Left renal pelvis (tissue), 4 donors: ENCODE results near the gene GRIN2D. TPM values are rescaled to one million over a fixed set of nuclear protein-coding genes. Genes with fewer than 3 reads are reported as not detected.
A peak's percentile ranks its signal among the peaks of the same experiment; 100 is the strongest.
"Not testable (repeated sequence)": the region's sequence is repeated elsewhere in the genome, so short reads cannot be mapped to it uniquely, and the experiment has no call there.

Experiments used
- DNase-seq, 4 donors: peaks; one replicate each; pipeline ENCODE4 v3.0.0-alpha.2; 2013; ENCODE audit warnings: low read depth in 4 of 4, low spot score in 3 of 4
- polyA plus RNA-seq, 4 donors: library from polyadenylated mRNA; unstranded; fragments of 120-200 nt; gene quantifications; one replicate each; pipeline ENCODE4 v1.2.1, GENCODE V29; 2013; ENCODE audit not compliant: insufficient read length in 4 of 4

The GRIN2D gene
- polyA plus RNA-seq, 4 donors: 0.54 to 2.2 (median 0.67) TPM

DNA sequence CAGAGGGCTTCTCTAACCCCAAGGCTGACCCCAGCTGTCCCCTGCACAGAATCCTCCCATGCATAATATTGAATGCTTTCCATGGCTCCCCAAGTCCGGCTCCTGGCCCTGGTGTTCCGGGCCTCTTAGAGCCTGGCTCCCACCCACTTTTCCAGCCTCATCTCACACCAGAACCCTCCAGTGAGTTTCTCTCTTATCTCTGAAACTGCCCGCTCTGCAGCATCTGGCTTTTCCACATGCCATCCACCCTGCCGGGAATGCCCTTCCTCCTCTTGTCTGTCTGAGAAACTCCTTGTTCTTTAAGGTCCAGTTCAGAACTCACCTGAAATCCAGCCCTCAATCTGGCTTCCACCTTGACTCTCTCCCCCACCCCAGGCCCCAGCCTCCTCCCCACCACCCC, 22.5 kb upstream of the GRIN2D start:
- no peak for DNase-seq

DNA sequence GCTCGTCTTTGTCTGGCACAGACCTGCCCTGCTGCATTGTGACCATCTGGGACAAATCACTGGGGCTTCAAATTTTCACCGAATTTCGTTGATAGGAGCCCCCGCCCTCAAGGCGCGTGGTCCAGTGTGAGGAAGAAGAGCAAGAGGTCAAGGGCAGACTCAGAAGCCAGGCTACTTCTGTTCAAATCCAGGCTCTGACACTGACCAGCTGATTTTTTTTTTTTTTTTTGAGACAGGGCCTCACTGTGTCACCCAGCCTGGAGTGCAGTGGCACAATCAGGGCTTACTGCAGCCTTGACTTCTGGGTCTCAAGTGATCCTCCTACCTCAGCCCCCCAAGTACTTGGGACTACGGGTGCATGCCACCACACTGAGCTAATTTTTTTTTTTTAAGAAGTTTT, 22.1 kb upstream of the GRIN2D start:
- no peak for DNase-seq

DNA sequence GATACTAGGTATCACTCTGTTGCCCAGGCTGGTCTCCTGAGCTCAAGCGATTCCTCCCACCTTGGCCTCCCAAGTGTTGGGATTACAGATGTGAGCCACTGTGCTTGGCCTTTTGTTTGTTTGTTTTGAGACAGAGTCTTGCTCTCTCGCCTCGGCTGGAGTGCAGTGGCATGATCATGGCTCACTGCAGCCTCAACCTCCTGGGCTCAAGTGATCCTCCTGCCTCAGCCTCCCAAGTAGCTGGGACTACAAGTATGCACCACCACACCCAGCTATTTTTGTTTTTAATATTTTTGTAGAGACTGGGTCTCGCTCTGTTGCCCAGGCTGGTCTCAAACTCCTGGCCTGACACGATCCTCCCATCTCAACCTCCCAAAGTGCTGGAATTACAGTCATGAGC, 21.7 kb upstream of the GRIN2D start:
- DNase-seq: not testable (repeated sequence)

DNA sequence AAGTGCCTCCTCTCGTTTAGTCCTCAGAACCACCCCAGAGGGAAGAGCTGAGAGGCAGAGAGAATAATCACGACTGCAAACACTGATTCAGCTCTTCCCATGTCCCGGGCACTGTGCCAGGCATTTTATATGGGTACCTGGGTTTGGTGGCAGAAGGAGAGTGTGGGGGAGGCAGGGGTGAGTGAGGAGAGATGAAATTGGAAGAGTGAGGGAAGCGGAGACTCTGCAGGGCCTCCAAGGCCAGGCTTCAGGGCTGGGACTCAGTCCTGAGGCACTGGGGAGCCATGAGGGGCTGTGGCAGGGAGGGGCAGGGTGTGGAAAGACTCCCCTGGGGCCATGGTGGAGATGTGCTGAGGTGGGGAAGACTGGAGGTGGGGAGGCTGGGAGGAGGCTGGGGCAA, 20.6 kb upstream of the GRIN2D start:
- DNase-seq: no peak

GRCh38 chr19:48373567-48373966, 19.9 kb upstream of the GRIN2D start:
- no peak for DNase-seq

DNA sequence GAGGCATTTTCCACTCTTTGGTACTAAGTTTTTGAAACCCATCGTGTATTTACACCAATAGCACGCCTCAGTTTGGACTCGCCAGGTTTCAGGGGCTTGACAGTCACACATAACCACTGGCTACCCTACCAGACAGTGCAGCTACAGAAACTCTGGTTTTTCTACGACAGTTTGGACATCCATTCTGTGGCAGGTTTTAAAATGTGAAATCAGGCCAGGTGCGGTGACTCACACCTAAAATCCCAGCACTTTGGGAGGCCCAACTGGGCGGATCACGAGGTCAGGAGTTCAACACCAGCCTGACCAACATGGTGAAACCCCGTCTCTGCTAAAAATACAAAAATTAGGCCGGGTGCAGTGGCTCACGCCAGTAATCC, 15.3 kb upstream of the GRIN2D start:
- DNase-seq: no peak

- no peak for DNase-seq
Observed at GRCh38 chr19:48379058-48379457, 14.4 kb upstream of the GRIN2D start.

DNA sequence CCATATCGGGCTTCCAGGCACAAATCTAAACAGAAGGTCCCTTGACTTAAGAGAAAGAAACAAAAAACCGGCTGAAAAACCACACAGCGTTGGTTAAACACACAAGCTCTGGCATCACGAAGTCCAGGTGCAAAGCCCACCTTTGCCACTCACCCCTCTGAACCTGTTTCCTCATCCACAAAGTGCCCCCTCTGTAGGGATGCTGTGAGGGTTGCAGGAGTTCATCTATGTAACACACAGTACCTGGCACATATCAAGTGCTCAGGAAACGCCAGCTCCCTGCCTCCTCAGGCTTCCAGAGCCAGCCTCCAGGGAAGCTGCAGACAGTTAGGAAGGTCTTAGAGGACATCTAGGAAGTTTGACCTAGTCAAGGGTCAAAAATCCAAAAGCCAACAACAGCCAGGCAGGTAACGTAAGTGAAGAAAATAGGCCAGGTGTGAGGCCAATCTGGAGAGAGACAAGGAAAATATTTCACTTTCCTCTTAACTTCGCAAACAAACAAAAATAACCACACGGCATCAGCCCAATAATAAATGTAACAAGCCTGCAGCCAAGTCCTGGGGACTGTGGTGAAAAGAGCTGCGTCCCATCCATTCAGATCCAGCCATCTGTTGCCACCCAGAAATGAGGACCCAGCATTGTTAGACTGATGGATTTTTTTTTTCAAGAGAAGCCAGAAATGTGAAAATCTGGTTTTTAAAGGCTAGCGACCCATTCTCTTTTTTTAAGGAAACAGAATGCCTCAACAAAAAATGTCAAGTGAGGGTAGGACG, 12.1 kb upstream of the GRIN2D start:
- DNase-seq: no peak

DNA sequence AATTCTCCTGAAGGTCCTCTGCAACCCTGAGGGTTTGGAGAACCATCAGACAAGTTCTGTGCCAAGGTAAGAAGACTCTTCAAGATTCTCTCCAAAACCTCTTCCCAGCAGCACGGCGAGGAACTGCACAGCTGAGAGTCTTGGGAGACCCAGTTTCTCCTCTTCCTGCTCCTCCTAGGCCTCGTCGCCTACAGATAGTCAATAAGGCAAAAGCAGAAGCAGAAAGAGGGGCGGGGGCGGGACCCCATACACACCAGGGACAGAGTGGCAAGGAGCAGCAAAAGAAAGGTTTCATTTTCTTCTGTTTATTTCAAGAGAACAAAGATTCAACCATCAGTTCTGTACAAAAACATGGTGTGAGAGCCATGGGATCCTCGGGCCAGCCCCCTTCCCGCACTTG, 11.2 kb upstream of the GRIN2D start:
- DNase-seq: no peak

- no peak for DNase-seq
Observed at GRCh38 chr19:48385461-48386087, 7.9 kb upstream of the GRIN2D start.

DNA sequence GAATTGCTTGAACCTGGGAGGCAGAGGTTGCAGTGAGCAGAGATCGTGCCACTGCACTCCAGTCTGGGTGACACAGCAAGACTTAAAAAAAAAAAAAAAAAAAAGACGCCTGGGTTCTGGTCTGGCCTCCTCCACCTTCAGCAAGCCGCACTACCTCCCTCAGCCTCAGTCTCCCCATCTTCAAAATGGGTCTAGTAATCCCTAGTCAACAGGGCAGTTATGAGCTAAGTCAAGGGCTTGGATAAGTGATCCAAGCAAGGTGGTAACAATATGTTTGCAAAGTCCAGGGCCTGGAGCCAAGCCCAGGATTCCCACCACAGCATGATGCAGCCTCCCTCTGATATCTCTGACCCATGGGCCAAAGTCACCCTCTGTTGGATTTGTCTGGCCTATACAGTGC, 6.5 kb upstream of the GRIN2D start:
- DNase-seq: no peak

GRCh38 chr19:48390188-48391099, 3.0 kb upstream of the GRIN2D start:
- DNase-seq: no peak

DNA sequence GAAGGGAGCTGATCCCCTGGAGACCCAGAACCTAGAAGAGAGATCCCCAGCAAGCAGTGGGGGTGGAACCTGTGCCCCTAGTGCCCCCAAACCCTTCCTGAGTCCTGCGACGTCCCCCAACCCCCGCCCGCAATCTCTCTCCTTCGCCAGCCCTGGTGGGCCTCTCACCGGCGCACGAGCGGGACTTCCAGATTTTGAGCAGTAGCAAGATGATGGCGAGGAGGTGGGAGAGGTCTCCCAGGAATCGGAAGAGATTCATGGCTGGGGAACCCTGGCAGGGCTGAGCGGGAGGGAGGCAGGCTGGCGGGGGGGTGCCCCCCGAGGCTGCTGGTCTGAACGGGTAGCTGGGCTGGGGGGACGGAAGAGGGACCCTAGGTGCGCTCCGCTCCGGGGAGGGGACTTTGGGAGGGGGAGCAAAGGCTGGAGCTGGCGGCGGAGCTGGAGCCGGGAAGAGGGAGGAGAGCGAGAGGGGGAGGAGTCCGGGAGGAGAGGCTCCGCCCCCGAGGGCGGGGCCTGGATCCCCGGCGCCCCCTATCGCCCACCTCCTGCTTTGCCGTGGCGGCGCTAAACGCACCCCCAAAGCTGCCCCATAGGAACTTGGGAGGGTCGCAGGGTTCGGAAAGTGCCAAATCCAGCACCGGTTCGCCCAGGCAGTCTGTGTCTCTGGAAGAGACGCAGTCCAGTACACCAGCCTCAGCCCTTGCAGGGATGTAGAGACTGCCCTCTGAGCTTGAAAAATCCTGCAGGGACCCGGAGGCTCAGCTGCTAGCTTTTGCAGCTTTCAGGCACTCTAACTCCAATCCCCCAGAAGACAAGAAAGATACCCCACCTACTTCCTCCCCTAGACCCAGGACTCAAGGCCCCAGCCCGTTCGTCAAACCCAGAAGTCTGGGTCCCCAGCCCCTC, 2.1 kb upstream of the GRIN2D start, which contains the start of gene KDELR1:
Gene KDELR1 (minus strand): TSS at position 452 of the 906 bp plus-strand sequence. CDS start 193 bp downstream, at position 259.
- DNase-seq: peak in 3 of 4 donors; percentile 52 to 64 (median 64)

- not testable (repeated sequence) for DNase-seq
Observed at GRCh38 chr19:48392006-48392344, 1.5 kb upstream of the GRIN2D start.

GRCh38 chr19:48392860-48393558, 459 bp upstream of the GRIN2D start:
- no peak for DNase-seq

DNA sequence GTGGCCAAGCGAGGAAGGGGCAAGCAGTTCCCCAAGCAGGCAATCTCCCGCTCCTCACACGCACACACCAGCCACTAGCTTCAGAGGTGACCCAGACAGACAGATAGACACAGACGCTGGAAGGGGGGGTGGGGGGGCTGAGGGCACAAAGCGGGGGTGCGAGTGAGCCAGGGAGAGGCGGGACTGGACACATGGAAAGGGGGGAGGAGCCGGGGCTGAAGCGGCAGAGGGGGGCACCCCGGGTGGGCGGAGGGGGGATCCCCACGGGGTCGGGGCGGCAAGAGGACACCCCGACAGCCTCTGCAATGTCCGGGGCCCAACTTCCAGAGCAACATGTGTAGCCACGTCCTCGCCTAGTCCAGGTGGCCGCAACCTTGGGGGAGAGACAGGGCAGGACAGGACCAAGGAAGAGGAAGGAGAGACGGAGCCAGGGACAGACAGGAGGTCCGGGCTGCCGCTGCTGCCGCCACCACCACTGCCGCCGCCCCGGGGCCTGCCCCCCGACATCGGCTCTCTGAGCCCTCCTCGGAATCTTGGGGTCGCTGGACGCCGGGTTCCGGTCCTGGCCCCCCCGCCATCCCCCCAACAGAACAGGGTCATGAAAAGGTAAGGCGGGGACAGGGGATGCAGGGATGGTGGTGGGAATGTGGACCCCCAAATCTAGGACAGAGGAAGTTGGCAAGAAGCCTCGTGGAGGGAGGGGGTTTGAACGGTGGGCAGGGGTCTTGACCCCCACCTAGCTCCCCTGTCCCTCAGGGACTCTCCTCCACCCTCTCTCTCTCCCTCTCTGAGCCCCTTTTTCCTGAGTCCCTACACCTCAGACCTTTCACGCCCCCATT, 1.1 kb downstream of the GRIN2D start:
- DNase-seq: no peak

GRCh38 chr19:48395170-48395455, 1.6 kb downstream of the GRIN2D start:
- DNase-seq: no peak

- no peak for DNase-seq
Observed at GRCh38 chr19:48395499-48395898, 2.0 kb downstream of the GRIN2D start.
